Common myeloid progenitor, CD34-positive (primary cell): ENCODE results near the gene SOX12.

ENCODE experiments used
- CTCF ChIA-PET: fragments of 350-600 bp; sonication (Branson Sonifier 250); formaldehyde crosslinking; loops from one replicate; lab custom pipeline; 2021; ENCODE audit warnings: antibody characterized with exemption; lab: Charles Lee
- POLR2A ChIA-PET: fragments of 350-600 bp; sonication (Branson Sonifier 250); formaldehyde crosslinking; loops from one replicate; lab custom pipeline; 2021; ENCODE audit warnings: antibody characterized with exemption; lab: Charles Lee
- DNase-seq, 3 donors: peaks; one replicate each; pipeline versions ENCODE4 v3.0.0 to v3.0.0-alpha.2; 2013
- H3K27ac ChIP-seq, 2 experiments: 1 replicate in 1 of 2; 2 replicates in 1 of 2; pipeline ENCODE4 v1.7.0; 2013; ENCODE audit warnings: inconsistent platforms in 2 of 2, low read length in 2 of 2, mild to moderate bottlenecking in 2 of 2, low read depth in 1 of 2, moderate library complexity in 1 of 2; ENCODE audit not compliant: severe bottlenecking in 2 of 2, insufficient read depth in 1 of 2, poor library complexity in 1 of 2
- H3K27me3 ChIP-seq, 5 experiments: replicated peaks in 2 of 5; 1 replicate in 3 of 5; 2 replicates in 2 of 5; pipeline versions ENCODE4 v1.6.1 to v1.7.0; 2013; ENCODE audit warnings: low read length in 4 of 5, mild to moderate bottlenecking in 2 of 5, moderate library complexity in 2 of 5, inconsistent platforms in 1 of 5; ENCODE audit not compliant: insufficient read depth in 5 of 5, control insufficient read depth in 4 of 5
- H3K36me3 ChIP-seq, 4 experiments: 1 replicate in 2 of 4; 2 replicates in 2 of 4; pipeline versions ENCODE4 v1.6.1 to v1.7.0; 2013; ENCODE audit warnings: low read length in 3 of 4, control low read depth in 1 of 4, mild to moderate bottlenecking in 1 of 4; ENCODE audit not compliant: control insufficient read depth in 4 of 4, insufficient read depth in 4 of 4
- H3K4me1 ChIP-seq, 4 experiments: 1 replicate in 3 of 4; 2 replicates in 1 of 4; pipeline versions ENCODE4 v1.6.1 to v1.7.1; 2013; ENCODE audit warnings: low read length in 3 of 4, mild to moderate bottlenecking in 3 of 4, control low read depth in 1 of 4, inconsistent platforms in 1 of 4, moderate library complexity in 1 of 4; ENCODE audit not compliant: control insufficient read depth in 4 of 4, insufficient read depth in 4 of 4; ENCODE audit errors: control extremely low read depth in 1 of 4
- H3K4me3 ChIP-seq, 7 experiments: 1 replicate in 4 of 7; 2 replicates in 3 of 7; pipeline versions ENCODE4 v1.5.1 to v1.7.0; 2013; ENCODE audit warnings: mild to moderate bottlenecking in 7 of 7, low read length in 6 of 7, moderate library complexity in 6 of 7, inconsistent platforms in 2 of 7, low read depth in 2 of 7, control low read depth in 1 of 7; ENCODE audit not compliant: insufficient read depth in 4 of 7, control insufficient read depth in 1 of 7; ENCODE audit errors: extremely low read depth in 1 of 7
- H3K9me3 ChIP-seq, 5 experiments: 1 replicate in 4 of 5; 2 replicates in 1 of 5; pipeline versions ENCODE4 v1.6.1 to v1.7.1; 2013; ENCODE audit warnings: low read length in 4 of 5, mild to moderate bottlenecking in 2 of 5, inconsistent platforms in 1 of 5, low read depth in 1 of 5, moderate library complexity in 1 of 5; ENCODE audit not compliant: control insufficient read depth in 4 of 5, insufficient read depth in 2 of 5; ENCODE audit errors: control extremely low read depth in 1 of 5
- WGBS: methylation state at CpG from one replicate; pipeline ENCODE4 v1.1.5; 2013; ENCODE audit not compliant: insufficient coverage; 5-methylcytosine and 5-hydroxymethylcytosine counted together

The SOX12 gene

DNA sequence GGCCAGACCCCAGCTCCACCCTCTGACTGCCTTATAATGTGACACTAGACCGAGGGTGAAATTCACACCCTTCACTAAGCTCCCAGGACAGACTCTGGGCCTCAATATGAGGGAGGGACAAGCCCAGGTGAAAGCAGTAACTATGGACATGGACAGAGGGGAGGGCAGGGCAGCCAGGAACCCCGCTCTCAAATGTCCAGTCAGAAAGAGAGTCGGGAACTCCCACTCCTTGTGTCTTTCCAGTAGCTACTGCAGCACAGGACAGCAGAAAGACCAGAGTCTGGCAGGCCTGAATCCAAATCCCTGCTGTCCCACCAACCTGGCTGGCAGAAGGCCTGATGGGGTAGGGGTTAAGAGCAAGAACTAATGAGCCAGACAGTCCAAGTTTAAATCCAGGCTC, 41.2 kb upstream of the SOX12 start:
- Histone ChIP-seq H3K27ac (no peak overlapping the region), H3K4me1 (peaks cover 0 to 1% (median under 1%) of the 10 kb centered on the region in 4 experiments), H3K9me3 (no peaks in the 10 kb centered on the region), H3K4me3 (no peak overlapping the region), H3K36me3 (peaks cover 12 to 34% (median 28%) of the 10 kb centered on the region in 4 experiments), H3K27me3 (no peaks in the 10 kb centered on the region)
- no peak for DNase-seq
- POLR2A ChIA-PET, result no interaction called here
- 68% methylated on average over 3 of the region's 3 CpGs for WGBS
- CTCF ChIA-PET, result interaction anchor here (1.2 kb wide), 1 partner anchor 18 kb away, joined by 3 read pairs; no protein-coding TSS in a partner anchor

- Histone ChIP-seq H3K4me3 (no peak overlapping the region), H3K27ac (no peak overlapping the region), H3K27me3 (no peaks in the 10 kb centered on the region), H3K4me1 (peaks cover 8 to 20% (median 13%) of the 10 kb centered on the region in 4 experiments), H3K36me3 (peaks cover 10 to 22% (median 17%) of the 10 kb centered on the region in 4 experiments), H3K9me3 (no peaks in the 10 kb centered on the region)
- DNase-seq, result no peak
- WGBS, result 21% methylated on average over 2 of the region's 2 CpGs
- ChIA-PET POLR2A (no interaction called here), CTCF (no interaction called here)
Observed at GRCh38 chr20:286508-286907, 38.8 kb upstream of the SOX12 start.

DNA sequence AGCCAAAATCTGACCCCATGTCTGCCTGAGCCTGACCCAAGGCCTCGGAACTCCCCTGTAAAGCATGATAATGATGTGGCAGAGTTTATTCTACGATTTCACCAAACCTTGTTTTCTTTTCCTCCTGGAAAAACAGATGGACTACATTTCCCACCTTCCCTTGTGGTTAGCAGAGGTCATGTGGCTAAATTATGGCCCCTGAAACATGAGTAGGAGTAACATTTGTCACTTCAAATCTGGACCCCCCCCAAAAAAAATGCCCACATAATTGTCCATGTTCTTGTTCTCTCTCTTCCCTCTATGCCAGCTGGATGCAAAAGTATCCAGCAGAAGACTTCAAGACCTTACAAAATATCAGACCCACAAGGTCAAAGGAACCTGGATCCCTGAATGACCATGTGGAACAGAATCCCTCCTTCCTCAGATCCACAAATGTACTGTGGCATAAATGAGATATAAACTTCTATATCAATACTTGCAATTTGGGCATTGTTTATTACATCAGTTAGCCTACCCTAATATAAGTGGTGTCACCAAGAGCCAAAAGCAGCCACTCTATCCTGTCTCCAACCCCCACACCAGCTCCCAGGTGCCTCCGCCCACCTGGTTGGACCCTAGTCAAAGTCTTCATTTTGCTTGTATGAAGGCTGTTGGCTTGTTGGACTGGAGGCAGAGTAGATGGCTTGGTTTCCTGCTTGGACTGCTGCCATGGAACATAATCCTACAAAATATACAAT, 36.2 kb upstream of the SOX12 start:
- Histone ChIP-seq H3K4me1 (peaks cover 14 to 27% (median 21%) of the 10 kb centered on the region in 4 experiments), H3K9me3 (no peaks in the 10 kb centered on the region), H3K4me3 (peak overlapping the region in 5 of 7 experiments; percentile 8 to 93 (median 87)), H3K27ac (no peak overlapping the region), H3K36me3 (peaks cover 2 to 6% (median 4%) of the 10 kb centered on the region in 4 experiments), H3K27me3 (no peaks in the 10 kb centered on the region)
- ChIA-PET CTCF (interaction anchor here (0.5 to 1.7 kb wide), 3 partner anchors 11 to 76 kb away, joined by 3 to 5 read pairs (median 5); no protein-coding TSS in a partner anchor), POLR2A (no interaction called here)
- WGBS, result 100% methylated on average over 1 of the region's 3 CpGs
- peak in 1 of 3 donors; percentile 8 for DNase-seq

GRCh38 chr20:289693-290083, 35.7 kb upstream of the SOX12 start:
- Histone ChIP-seq H3K4me1 (peaks cover 14 to 27% (median 21%) of the 10 kb centered on the region in 4 experiments), H3K36me3 (peaks cover 2 to 6% (median 3%) of the 10 kb centered on the region in 4 experiments), H3K27ac (peak overlapping the region; percentile 52 to 83), H3K27me3 (no peaks in the 10 kb centered on the region), H3K4me3 (peak overlapping the region; percentile 75 to 93 (median 88)), H3K9me3 (no peaks in the 10 kb centered on the region)
- peak in 1 of 3 donors; percentile 44 for DNase-seq
- ChIA-PET CTCF (interaction anchor here (1.0 to 1.7 kb wide), 2 partner anchors 12 to 41 kb away, joined by 5 read pairs; no protein-coding TSS in a partner anchor), POLR2A (no interaction called here)
- WGBS, result 0% methylated on average over 1 of the region's 2 CpGs

- ChIA-PET CTCF (interaction anchor here (1.0 to 1.7 kb wide), 2 partner anchors 12 to 40 kb away, joined by 5 read pairs; no protein-coding TSS in a partner anchor), POLR2A (no interaction called here)
- Histone ChIP-seq H3K4me3 (peak within 1 kb of the TSS; percentile 75 to 93 (median 88)), H3K27ac (peak within 1 kb of the TSS; percentile 52 to 83), H3K36me3 (peaks cover 0 to 6% (median 3%) of the 10 kb centered on the region in 4 experiments), H3K27me3 (no peaks in the 10 kb centered on the region), H3K4me1 (peaks cover 14 to 27% (median 21%) of the 10 kb centered on the region in 4 experiments), H3K9me3 (no peaks in the 10 kb centered on the region)
- peak; percentile 95 to 96 (median 96) for DNase-seq
- 0% methylated on average over 31 of the region's 43 CpGs for WGBS
Observed at GRCh38 chr20:290084-290831, 35.1 kb upstream of the SOX12 start, which contains the start of gene C20orf96. C20orf96 (minus strand) TSS chr20:290750; CDS start chr20:290610, 140 bp downstream.

- DNase-seq, result no peak
- POLR2A ChIA-PET, result interaction anchor here (1.0 kb wide), 1 partner anchor 31 kb away, joined by 4 read pairs; the partner anchor contains the start of gene SOX12
- CTCF ChIA-PET, result interaction anchor here (1.7 to 2.6 kb wide), 3 partner anchors 30 to 37 kb away, joined by 5 to 8 read pairs (median 6); partner anchors contain the start of gene SOX12
- no peaks in the 10 kb centered on the region for H3K9me3 ChIP-seq
- no peak overlapping the region for H3K27ac ChIP-seq
- no peaks in the 10 kb centered on the region for H3K27me3 ChIP-seq
- peaks cover 25 to 48% (median 32%) of the 10 kb centered on the region in 4 experiments for H3K4me1 ChIP-seq
- H3K36me3 ChIP-seq, result peaks cover 0 to 6% (median under 1%) of the 10 kb centered on the region in 4 experiments
- WGBS, result 93% methylated on average over 5 of the region's 5 CpGs
- no peak overlapping the region for H3K4me3 ChIP-seq
Observed at GRCh38 chr20:294602-295001, 30.8 kb upstream of the SOX12 start.
